Stimulated activated naive CD4-positive, alpha-beta T cell (primary cell): Measurements from ENCODE around the gene NAALAD2.

Source experiments
- DNase-seq, 6 experiments: peaks; one replicate each; lab custom pipeline; 2025; lab: John Stamatoyannopoulos, UW

NAALAD2 gene

DNA sequence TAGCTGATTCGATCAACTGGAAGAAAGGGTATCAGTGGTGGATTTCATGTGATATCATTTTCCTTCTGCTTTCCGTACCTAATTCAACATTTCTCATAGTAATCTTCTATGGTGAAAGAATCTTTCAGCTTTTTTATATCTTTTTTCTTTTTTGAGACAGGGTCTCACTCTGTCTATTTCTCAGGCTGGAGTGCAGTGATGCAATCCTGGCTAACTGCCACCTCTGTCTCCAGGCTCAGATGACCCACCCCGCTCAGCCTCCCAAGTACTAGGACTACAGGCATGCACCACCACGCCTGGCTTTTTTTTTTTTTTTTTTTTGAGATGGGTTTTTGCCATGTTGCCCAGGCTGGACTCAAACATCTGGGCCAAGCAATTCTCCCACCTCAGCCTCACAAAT is 107.0 kb downstream of the NAALAD2 start:
- no peak for DNase-seq
